ENCODE measurements around the gene TUBB3. TPM values are rescaled to one million over a fixed set of nuclear protein-coding genes. Genes with fewer than 3 reads are reported as not detected.

Gene TUBB3
- total RNA-seq, 3 donors from 2014 or later (not counting 1 experiment from before 2014, with no cell fraction given), result 1.1 to 1.3 (median 1.2) TPM

DNA sequence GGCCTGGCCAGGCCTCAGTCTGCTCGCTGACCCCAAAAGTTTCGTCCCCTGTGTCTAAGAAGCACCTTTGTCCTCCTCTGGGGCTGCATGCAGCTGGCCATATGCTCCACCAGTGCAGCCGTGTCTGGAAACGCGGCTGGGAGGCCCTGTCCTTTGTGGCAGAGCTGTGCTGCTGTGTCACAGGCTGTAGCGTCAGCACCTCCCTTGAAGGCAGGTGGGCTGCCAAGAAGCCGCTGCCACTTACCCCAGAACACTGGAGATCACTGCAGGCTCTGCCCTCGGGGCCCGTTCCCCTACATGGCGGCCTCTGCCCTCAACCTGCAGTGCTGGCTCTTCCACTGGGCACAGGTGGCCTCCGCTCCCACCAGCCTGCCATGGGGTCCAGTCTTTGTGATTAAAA lies 20.2 kb upstream of the TUBB3 start:
- Mint-ChIP-seq H3K9me3 (no peaks in the 10 kb centered on the region), H3K27ac (no peak overlapping the region), H3K36me3 (peaks cover 6% of the 10 kb centered on the region), H3K4me3 (no peak overlapping the region), H3K27me3 (ENCODE audit: low read depth in 2 of 2) (no peaks in the 10 kb centered on the region), H3K4me1 (peaks cover 6 to 11% of the 10 kb centered on the region in 2 donors)
- peaks cover 8% of the 10 kb centered on the region for H3K4me1 ChIP-seq (ENCODE audit: control insufficient read depth, insufficient read depth, low read length)
- 96% methylated on average over 11 of the region's 11 CpGs for WGBS (ENCODE audit: insufficient coverage)
- TF ChIP-seq, protein P1, sequence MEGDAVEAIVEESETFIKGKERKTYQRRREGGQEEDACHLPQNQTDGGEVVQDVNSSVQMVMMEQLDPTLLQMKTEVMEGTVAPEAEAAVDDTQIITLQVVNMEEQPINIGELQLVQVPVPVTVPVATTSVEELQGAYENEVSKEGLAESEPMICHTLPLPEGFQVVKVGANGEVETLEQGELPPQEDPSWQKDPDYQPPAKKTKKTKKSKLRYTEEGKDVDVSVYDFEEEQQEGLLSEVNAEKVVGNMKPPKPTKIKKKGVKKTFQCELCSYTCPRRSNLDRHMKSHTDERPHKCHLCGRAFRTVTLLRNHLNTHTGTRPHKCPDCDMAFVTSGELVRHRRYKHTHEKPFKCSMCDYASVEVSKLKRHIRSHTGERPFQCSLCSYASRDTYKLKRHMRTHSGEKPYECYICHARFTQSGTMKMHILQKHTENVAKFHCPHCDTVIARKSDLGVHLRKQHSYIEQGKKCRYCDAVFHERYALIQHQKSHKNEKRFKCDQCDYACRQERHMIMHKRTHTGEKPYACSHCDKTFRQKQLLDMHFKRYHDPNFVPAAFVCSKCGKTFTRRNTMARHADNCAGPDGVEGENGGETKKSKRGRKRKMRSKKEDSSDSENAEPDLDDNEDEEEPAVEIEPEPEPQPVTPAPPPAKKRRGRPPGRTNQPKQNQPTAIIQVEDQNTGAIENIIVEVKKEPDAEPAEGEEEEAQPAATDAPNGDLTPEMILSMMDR (IDR thresholded peaks at IDR 0.05), result no peak
- H3K27me3 ChIP-seq (ENCODE audit: control insufficient read depth, insufficient read depth, low read length), result no peaks in the 10 kb centered on the region
- no peaks in the 10 kb centered on the region for H3K9me3 ChIP-seq (ENCODE audit: control insufficient read depth, insufficient read depth, low read length)
- H3K36me3 ChIP-seq (ENCODE audit: control insufficient read depth, insufficient read depth, low read length), result peaks cover 68% of the 10 kb centered on the region
- ATAC-seq (no peak), DNase-seq (no peak)
- no peak overlapping the region for H3K4me3 ChIP-seq (ENCODE audit: low read length)
- H3K27ac ChIP-seq (ENCODE audit: low read length), result no peak overlapping the region
- intact Hi-C loops (cut with micrococcal nuclease), result no loop called here

DNA sequence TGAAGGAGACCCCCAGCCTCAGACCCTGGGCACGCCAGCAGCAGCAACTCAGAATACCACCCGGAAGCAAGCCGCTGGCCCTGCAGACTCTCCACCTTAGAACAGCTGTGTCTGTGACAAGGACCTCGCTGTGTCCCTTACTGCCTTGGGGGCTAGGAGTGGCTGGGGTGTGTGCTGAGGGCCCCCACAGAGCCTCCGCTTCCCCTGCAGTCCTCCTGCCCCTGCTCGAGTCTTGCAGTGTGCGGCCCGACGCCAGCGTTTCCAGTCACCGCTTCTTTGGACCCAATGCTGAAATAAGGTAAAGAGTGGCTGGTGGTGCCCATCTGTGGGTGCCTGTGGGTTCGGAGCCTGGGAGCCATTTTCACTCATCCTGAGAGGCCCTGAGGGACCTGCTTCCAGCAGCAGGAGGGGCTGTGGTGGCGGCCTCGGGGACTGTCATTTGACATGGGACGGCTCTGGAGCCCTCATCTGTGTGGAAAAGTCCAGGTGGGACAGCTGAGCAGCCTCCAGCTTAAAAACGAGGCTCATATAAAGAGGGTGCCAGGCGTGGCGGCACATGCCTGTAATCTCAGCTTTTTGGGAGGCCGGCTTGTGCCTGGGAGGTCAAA lies 19.1 kb upstream of the TUBB3 start:
- intact Hi-C loops (cut with micrococcal nuclease), result no loop called here
- H3K27ac ChIP-seq (ENCODE audit: low read length), result no peak overlapping the region
- peaks cover 1% of the 10 kb centered on the region for H3K36me3 Mint-ChIP-seq
- TF ChIP-seq, protein P1 (IDR thresholded peaks at IDR 0.05), result no peak
- H3K36me3 ChIP-seq (ENCODE audit: control insufficient read depth, insufficient read depth, low read length), result peaks cover 62% of the 10 kb centered on the region
- no peak for ATAC-seq
- H3K4me3 Mint-ChIP-seq, result no peak overlapping the region
- H3K4me1 Mint-ChIP-seq, result peaks cover 1 to 8% of the 10 kb centered on the region in 2 donors
- no peak overlapping the region for H3K4me3 ChIP-seq (ENCODE audit: low read length)
- H3K4me1 ChIP-seq (ENCODE audit: control insufficient read depth, insufficient read depth, low read length), result peaks cover 8% of the 10 kb centered on the region
- H3K27me3 ChIP-seq (ENCODE audit: control insufficient read depth, insufficient read depth, low read length), result no peaks in the 10 kb centered on the region
- no peak overlapping the region for H3K27ac Mint-ChIP-seq
- DNase-seq, result no peak
- H3K9me3 ChIP-seq (ENCODE audit: control insufficient read depth, insufficient read depth, low read length), result no peaks in the 10 kb centered on the region
- H3K27me3 Mint-ChIP-seq (ENCODE audit: low read depth in 2 of 2), result no peaks in the 10 kb centered on the region
- H3K9me3 Mint-ChIP-seq, result no peaks in the 10 kb centered on the region
- WGBS (ENCODE audit: insufficient coverage), result 96% methylated on average over 19 of the region's 19 CpGs

DNA sequence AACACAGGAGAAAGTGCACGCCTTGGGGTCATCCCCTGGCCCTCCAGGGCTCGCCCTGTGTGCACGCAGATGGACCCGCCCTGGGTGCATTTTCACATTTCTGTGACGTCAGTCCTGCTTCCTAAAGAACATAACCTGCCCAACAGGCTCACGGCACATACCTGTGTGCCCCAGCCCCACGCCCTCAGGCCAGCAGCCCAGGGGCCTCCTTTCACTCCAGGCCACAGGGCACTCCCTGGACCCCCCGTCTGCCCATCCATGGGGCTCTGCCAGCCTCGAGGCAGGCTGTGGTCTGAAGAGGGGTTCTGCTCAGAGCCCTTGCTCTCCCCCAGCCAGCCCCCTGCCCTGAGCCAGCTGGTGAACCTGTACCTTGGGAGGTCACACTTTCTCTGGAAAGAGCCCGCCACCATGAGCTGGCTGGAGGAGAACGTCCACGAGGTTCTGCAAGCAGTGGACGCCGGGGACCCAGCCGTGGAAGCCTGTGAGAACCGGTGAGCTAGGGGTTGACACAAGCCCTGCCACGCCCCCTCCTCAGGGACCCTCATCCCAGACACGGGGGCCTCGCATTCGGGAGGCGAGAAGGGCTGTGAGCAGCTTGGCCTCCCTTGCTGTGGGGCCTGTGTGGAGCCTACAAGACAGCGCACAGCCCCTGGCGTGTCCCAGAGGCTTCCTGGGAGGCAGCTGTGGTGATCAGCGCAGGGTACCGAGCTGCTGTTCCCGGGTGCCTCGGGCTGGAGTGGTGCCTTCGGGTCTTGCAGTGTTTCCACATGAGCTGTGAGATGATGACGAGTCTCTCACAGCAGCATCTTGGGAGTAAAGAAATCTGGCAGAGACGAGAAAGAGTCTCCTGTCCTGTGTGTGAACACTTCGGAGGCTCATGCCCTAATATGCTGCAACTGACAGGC lies 18.3 kb upstream of the TUBB3 start:
- H3K27me3 ChIP-seq (ENCODE audit: control insufficient read depth, insufficient read depth, low read length), result no peaks in the 10 kb centered on the region
- TF ChIP-seq, protein P1 (IDR thresholded peaks at IDR 0.05), result no peak
- H3K36me3 Mint-ChIP-seq, result no peaks in the 10 kb centered on the region
- H3K4me1 ChIP-seq (ENCODE audit: control insufficient read depth, insufficient read depth, low read length), result peaks cover 9% of the 10 kb centered on the region
- intact Hi-C loops (cut with micrococcal nuclease), result no loop called here
- 96% methylated on average over 31 of the region's 31 CpGs for WGBS (ENCODE audit: insufficient coverage)
- no peak overlapping the region for H3K4me3 Mint-ChIP-seq
- peaks cover 61% of the 10 kb centered on the region for H3K36me3 ChIP-seq (ENCODE audit: control insufficient read depth, insufficient read depth, low read length)
- H3K27ac Mint-ChIP-seq, result no peak overlapping the region
- DNase-seq (no peak), ATAC-seq (no peak)
- no peaks in the 10 kb centered on the region for H3K9me3 Mint-ChIP-seq
- peaks cover 0 to 11% of the 10 kb centered on the region in 2 donors for H3K4me1 Mint-ChIP-seq
- H3K9me3 ChIP-seq (ENCODE audit: control insufficient read depth, insufficient read depth, low read length), result no peaks in the 10 kb centered on the region
- H3K27ac ChIP-seq (ENCODE audit: low read length), result no peak overlapping the region
- no peak overlapping the region for H3K4me3 ChIP-seq (ENCODE audit: low read length)
- no peaks in the 10 kb centered on the region for H3K27me3 Mint-ChIP-seq (ENCODE audit: low read depth in 2 of 2)

All from natural killer cell (primary cell).